Transverse colon (tissue), 4 donors: Measurements from ENCODE around the gene C2. TPM values are rescaled to one million over a fixed set of nuclear protein-coding genes. Genes with fewer than 3 reads are reported as not detected.

Experiments
- DNase-seq: peaks from one replicate; pipeline ENCODE4 v3.0.0-alpha.2; 2019
- H3K27ac ChIP-seq, 4 donors: fragments of 200-600 bp; sonication (generic); 2 replicates each; pipeline ENCODE4 v1.5.1; 2016 to 2018; ENCODE audit warnings: inconsistent platforms in 4 of 4
- H3K27me3 ChIP-seq: fragments of 200-600 bp; sonication (generic); 2 replicates; pipeline ENCODE4 v1.5.1; 2017; ENCODE audit warnings: inconsistent platforms
- H3K36me3 ChIP-seq, 4 donors: fragments of 200-600 bp; sonication (generic); 2 replicates each; pipeline ENCODE4 v1.5.1; 2017 to 2019; ENCODE audit warnings: inconsistent platforms in 4 of 4
- H3K4me1 ChIP-seq, 4 donors: fragments of 200-600 bp; sonication (generic); 2 replicates each; pipeline ENCODE4 v1.5.1; 2017 to 2020; ENCODE audit warnings: inconsistent platforms in 4 of 4
- H3K4me3 ChIP-seq, 4 donors: fragments of 200-600 bp; sonication (generic); 1 replicate in 1 of 4; 2 replicates in 3 of 4; pipeline versions ENCODE4 v1.5.1 to v1.6.1; 2017 to 2019; ENCODE audit warnings: inconsistent platforms in 4 of 4
- H3K9me3 ChIP-seq, 2 donors: fragments of 200-600 bp; sonication (generic); 2 replicates each; pipeline ENCODE4 v1.5.1; 2017 to 2019; ENCODE audit warnings: inconsistent platforms in 2 of 2
- EP300 ChIP-seq: sonication (generic); formaldehyde crosslinking; IDR thresholded peaks from one replicate; pipeline ENCODE4 v1.6.1; 2017; ENCODE audit warnings: antibody characterized with exemption, low read depth
- POLR2A ChIP-seq: fragments of 450-650 bp; IDR thresholded peaks from one replicate; pipeline ENCODE4 v1.6.1; 2016; ENCODE audit warnings: antibody characterized with exemption, mild to moderate bottlenecking, moderate library complexity
- POLR2AphosphoS5 ChIP-seq, 3 donors: sonication (generic); formaldehyde crosslinking; IDR thresholded peaks; one replicate each; pipeline ENCODE4 v1.6.1; 2016; ENCODE audit warnings: antibody characterized with exemption in 3 of 3
- WGBS, 2 donors: methylation state at CpG; one replicate each; pipeline ENCODE4 v1.1.5; 2018; ENCODE audit warnings: low coverage in 1 of 2; 5-methylcytosine and 5-hydroxymethylcytosine counted together
- in situ Hi-C, 4 donors: fragments of 200-750 bp; cut with MboI; loops; one replicate each; pipeline versions ENCODE4 v1.15.0 to v1.15.1; 2017; ENCODE audit warnings: low sequenced_read_pairs in 3 of 4, low pct_ligation_motif_present in 1 of 4, low pct_unique_long_range_greater_than_20kb in 1 of 4
- intact Hi-C: fragments of 100-400 bp; cut with DNase I; formaldehyde crosslinking; loops from one replicate; pipeline ENCODE4 v1.15.1; 2023; ENCODE audit warnings: low total_unique reads
- total RNA-seq, 4 donors: library from RNA; depleted of rRNA; stranded (reverse); fragments of >200 nt; gene quantifications; one replicate each; pipeline ENCODE4 v1.1.0, GENCODE V29; 2016
- TF ChIP-seq, protein P1 (sequence below), 5 experiments: fragments of 200-600 bp in 3 of 5; fragments of 450-650 bp in 2 of 5; sonication (generic) in 3 of 5; IDR thresholded peaks; 1 replicate in 2 of 5; 2 replicates in 3 of 5; pipeline ENCODE4 v1.5.1; 2016 to 2017; ENCODE audit warnings: antibody characterized with exemption in 5 of 5, inconsistent platforms in 3 of 5, mild to moderate bottlenecking in 2 of 5, moderate library complexity in 1 of 5

C2 gene
- total RNA-seq, 4 donors from 2014 or later, result 4.6 to 9.4 (median 7.5) TPM

DNA sequence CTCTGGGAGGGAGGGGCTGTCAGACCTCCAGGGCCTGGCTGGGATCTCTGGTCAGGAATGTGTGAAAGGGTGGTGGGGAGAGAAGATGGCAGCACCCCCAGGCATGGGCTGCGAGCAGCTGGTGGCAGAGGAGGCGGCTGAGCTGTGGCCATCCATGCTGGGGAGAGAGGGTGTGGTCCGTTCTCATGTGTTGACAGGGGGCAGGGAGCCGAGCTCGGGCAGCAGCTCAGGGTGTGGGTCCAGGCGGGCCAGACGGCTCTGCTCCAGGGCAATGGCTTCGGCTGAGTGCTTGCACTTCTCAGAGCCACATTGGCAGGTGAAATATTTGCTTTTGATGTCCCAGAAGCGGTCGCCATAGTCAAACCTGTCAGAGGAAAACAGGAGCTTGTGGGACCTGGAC, 47.6 kb upstream of the C2 start:
- no peaks in the 10 kb centered on the region for H3K27me3 ChIP-seq
- DNase-seq, result peak; percentile 50
- intact Hi-C loops (no loop called here), in situ Hi-C loops (no loop called here)
- peak overlapping the region; percentile 86 to 96 (median 92) for H3K27ac ChIP-seq
- peaks cover 9 to 30% (median 26%) of the 10 kb centered on the region in 4 donors for H3K4me1 ChIP-seq
- no peaks in the 10 kb centered on the region for H3K9me3 ChIP-seq
- no peak overlapping the region for H3K4me3 ChIP-seq
- WGBS, 2 donors, result 64% methylated on average over 10 of the region's 10 CpGs; no CpG with 5 or more reads in 1 of the 2 donors
- TF ChIP-seq POLR2A, result no peak
- TF ChIP-seq, protein P1, sequence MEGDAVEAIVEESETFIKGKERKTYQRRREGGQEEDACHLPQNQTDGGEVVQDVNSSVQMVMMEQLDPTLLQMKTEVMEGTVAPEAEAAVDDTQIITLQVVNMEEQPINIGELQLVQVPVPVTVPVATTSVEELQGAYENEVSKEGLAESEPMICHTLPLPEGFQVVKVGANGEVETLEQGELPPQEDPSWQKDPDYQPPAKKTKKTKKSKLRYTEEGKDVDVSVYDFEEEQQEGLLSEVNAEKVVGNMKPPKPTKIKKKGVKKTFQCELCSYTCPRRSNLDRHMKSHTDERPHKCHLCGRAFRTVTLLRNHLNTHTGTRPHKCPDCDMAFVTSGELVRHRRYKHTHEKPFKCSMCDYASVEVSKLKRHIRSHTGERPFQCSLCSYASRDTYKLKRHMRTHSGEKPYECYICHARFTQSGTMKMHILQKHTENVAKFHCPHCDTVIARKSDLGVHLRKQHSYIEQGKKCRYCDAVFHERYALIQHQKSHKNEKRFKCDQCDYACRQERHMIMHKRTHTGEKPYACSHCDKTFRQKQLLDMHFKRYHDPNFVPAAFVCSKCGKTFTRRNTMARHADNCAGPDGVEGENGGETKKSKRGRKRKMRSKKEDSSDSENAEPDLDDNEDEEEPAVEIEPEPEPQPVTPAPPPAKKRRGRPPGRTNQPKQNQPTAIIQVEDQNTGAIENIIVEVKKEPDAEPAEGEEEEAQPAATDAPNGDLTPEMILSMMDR (IDR thresholded peaks at IDR 0.05), result no peak
- no peak for TF ChIP-seq EP300
- no peak for TF ChIP-seq POLR2AphosphoS5 (IDR thresholded peaks at IDR 0.05)
- peaks cover 0 to 23% (median 10%) of the 10 kb centered on the region in 4 donors for H3K36me3 ChIP-seq

DNA sequence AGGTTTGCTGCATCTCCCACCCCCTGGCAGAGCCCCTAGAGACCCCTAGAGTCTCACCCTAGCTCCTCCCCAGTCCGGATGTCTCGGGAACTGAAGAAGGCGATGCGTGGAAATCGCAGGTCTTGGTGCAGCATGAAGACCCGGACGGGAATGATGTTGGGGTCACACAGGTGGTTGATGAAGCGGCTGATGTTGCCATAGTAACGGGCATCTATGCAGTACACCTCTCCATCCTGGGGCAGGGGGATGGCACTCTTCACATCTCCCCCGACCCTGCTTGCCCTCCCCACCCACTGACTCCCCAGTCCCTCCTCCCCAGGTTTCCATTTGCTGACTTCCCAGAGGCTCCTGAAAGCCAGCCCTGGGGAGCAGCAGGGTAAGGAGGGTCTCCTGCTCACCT, 46.9 kb upstream of the C2 start:
- H3K27me3 ChIP-seq, result no peaks in the 10 kb centered on the region
- intact Hi-C loops, result no loop called here
- in situ Hi-C loops, result no loop called here
- H3K36me3 ChIP-seq, result peaks cover 0 to 25% (median 10%) of the 10 kb centered on the region in 4 donors
- no peak for TF ChIP-seq EP300
- TF ChIP-seq, protein P1 (IDR thresholded peaks at IDR 0.05), result no peak
- TF ChIP-seq POLR2AphosphoS5 (IDR thresholded peaks at IDR 0.05), result no peak
- TF ChIP-seq POLR2A, result no peak
- no peak overlapping the region for H3K4me3 ChIP-seq
- no peak for DNase-seq
- H3K9me3 ChIP-seq, result no peaks in the 10 kb centered on the region
- peak overlapping the region in 1 of 4 donors; percentile 96 for H3K27ac ChIP-seq
- H3K4me1 ChIP-seq, result peaks cover 2 to 26% (median 20%) of the 10 kb centered on the region in 4 donors
- WGBS, 2 donors, result 92 to 100% methylated on average over 3 to 10 of the region's 10 CpGs

DNA sequence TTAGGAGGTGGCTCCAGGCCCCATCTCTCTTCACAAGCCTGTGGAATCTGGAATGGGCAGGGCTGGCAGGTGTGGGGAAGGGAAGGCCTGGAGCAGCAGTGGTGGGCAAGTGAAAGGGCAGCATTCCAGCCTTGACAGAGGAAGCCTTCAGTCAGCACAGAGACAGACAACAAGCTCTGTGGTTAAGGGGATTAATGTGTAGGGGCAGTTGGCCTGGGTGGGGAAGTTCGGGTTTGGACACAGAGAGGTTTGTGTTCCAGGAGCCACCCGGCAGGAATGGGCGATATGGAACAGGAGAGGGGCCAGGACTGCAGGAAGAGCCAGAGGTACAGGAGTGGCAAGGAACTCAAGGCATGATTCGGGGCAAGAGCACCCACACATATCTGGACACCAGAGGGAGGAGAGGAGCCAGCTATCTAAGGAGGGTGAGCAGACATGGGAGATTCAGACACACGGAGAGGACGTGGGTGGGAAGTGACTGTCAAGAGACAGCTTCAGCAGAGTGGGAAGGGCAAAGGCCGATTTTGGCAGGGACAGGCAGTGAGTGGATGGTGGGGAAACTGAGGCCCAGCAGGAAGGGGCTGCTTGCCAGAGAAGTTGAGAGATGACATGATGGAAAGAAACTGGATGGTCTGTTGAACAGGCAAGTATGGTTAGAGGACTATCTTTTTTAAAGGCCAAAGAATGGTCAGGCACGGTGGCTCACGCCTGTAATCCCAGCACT, 46.2 kb upstream of the C2 start:
- intact Hi-C loops, result no loop called here
- no peak for DNase-seq
- TF ChIP-seq POLR2A (no peak), POLR2AphosphoS5 (IDR thresholded peaks at IDR 0.05) (no peak), EP300 (no peak)
- TF ChIP-seq, protein P1 (IDR thresholded peaks at IDR 0.05), result no peak
- Histone ChIP-seq H3K4me3 (no peak overlapping the region), H3K27me3 (no peaks in the 10 kb centered on the region), H3K9me3 (no peaks in the 10 kb centered on the region), H3K4me1 (peaks cover 0 to 19% (median 13%) of the 10 kb centered on the region in 4 donors), H3K27ac (no peak overlapping the region), H3K36me3 (peaks cover 0 to 25% (median 12%) of the 10 kb centered on the region in 4 donors)
- 87 to 95% methylated on average over 4 to 9 of the region's 9 CpGs for WGBS, 2 donors
- in situ Hi-C loops, result no loop called here

DNA sequence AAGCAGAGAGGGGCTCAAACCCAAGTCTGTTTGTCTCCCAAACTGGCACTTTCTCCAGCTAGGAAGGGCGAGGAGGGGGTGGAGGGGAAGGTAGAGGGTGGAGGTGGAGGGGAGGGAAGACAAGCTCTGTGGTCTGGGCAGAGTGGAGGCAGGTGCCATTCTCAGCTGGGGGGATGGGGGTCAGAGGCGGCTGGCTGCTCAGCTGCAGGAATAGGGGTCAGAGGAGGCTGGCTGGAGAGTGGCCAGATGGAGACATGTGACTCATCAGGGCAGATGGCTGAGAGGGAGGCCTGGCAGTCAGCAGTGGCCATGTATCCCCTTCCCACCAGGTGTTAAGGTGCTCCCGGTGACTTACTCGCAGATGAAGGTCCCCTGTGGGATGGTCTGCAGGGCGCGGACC, 45.2 kb upstream of the C2 start:
- in situ Hi-C loops (no loop called here), intact Hi-C loops (no loop called here)
- 89% methylated on average over 6 of the region's 6 CpGs; no CpG with 5 or more reads in 1 of the 2 donors for WGBS, 2 donors
- no peak overlapping the region for H3K4me3 ChIP-seq
- DNase-seq, result no peak
- H3K9me3 ChIP-seq, result no peaks in the 10 kb centered on the region
- H3K4me1 ChIP-seq, result peaks cover 0 to 12% (median 8%) of the 10 kb centered on the region in 4 donors
- no peaks in the 10 kb centered on the region for H3K27me3 ChIP-seq
- peaks cover 0 to 29% (median 13%) of the 10 kb centered on the region in 4 donors for H3K36me3 ChIP-seq
- TF ChIP-seq POLR2A (no peak), POLR2AphosphoS5 (IDR thresholded peaks at IDR 0.05) (no peak), EP300 (no peak)
- TF ChIP-seq, protein P1 (IDR thresholded peaks at IDR 0.05), result no peak
- no peak overlapping the region for H3K27ac ChIP-seq
